Kidney epithelial cell (primary cell): ENCODE data around the gene ITGA3. TPM values are rescaled to one million over a fixed set of nuclear protein-coding genes. Genes with fewer than 3 reads are reported as not detected.

Experiments used
- DNase-seq: peaks from one replicate; pipeline ENCODE4 v3.0.0-alpha.2; 2010; ENCODE audit warnings: low read depth
- H3K27me3 ChIP-seq: 2 replicates; pipeline ENCODE4 v1.6.0; 2011; ENCODE audit warnings: low read length; ENCODE audit not compliant: control insufficient read depth, insufficient read depth
- H3K36me3 ChIP-seq: 2 replicates; pipeline ENCODE4 v1.5.1; 2011; ENCODE audit warnings: low read length; ENCODE audit not compliant: control insufficient read depth, insufficient read depth
- H3K4me3 ChIP-seq: 2 replicates; pipeline ENCODE4 v1.5.1; 2011; ENCODE audit warnings: low read depth, mild to moderate bottlenecking, control low read depth, low read length
- total RNA-seq: library from RNA; depleted of rRNA; stranded (reverse); fragments of >200 nt; gene quantifications from 2 replicates; pipeline ENCODE4 v1.2.3, GENCODE V29; 2015
- TF ChIP-seq, protein P1 (sequence below): IDR thresholded peaks from 2 replicates; pipeline ENCODE4 v1.5.1; 2011; ENCODE audit warnings: mild to moderate bottlenecking, moderate library complexity, low read length, control low read depth, inconsistent platforms; ENCODE audit not compliant: insufficient read depth, poor library complexity, severe bottlenecking

Gene ITGA3
- total RNA-seq, 1 donor from 2014 or later: 1,029 TPM

DNA sequence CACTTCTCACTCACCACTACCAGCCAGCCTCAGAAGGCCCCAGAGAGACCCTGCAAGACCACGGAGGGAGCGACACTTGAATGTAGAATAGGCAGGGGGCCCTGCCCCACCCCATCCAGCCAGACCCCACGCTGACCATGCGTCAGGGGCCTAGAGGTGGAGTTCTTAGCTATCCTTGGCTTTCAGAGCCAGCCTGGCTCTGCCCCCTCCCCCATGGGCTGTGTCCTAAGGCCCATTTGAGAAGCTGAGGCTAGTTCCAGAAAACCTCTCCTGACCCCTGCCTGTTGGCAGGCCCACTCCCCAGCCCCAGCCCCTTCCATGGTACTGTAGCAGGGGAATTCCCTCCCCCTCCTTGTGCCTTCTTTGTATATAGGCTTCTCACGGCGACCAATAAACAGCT, 34.2 kb downstream of the ITGA3 start:
- no peak for DNase-seq
- Histone ChIP-seq H3K27me3 (no peaks in the 10 kb centered on the region), H3K36me3 (peaks cover 18% of the 10 kb centered on the region), H3K4me3 (no peak overlapping the region)
- TF ChIP-seq, protein P1, sequence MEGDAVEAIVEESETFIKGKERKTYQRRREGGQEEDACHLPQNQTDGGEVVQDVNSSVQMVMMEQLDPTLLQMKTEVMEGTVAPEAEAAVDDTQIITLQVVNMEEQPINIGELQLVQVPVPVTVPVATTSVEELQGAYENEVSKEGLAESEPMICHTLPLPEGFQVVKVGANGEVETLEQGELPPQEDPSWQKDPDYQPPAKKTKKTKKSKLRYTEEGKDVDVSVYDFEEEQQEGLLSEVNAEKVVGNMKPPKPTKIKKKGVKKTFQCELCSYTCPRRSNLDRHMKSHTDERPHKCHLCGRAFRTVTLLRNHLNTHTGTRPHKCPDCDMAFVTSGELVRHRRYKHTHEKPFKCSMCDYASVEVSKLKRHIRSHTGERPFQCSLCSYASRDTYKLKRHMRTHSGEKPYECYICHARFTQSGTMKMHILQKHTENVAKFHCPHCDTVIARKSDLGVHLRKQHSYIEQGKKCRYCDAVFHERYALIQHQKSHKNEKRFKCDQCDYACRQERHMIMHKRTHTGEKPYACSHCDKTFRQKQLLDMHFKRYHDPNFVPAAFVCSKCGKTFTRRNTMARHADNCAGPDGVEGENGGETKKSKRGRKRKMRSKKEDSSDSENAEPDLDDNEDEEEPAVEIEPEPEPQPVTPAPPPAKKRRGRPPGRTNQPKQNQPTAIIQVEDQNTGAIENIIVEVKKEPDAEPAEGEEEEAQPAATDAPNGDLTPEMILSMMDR: no peak

DNA sequence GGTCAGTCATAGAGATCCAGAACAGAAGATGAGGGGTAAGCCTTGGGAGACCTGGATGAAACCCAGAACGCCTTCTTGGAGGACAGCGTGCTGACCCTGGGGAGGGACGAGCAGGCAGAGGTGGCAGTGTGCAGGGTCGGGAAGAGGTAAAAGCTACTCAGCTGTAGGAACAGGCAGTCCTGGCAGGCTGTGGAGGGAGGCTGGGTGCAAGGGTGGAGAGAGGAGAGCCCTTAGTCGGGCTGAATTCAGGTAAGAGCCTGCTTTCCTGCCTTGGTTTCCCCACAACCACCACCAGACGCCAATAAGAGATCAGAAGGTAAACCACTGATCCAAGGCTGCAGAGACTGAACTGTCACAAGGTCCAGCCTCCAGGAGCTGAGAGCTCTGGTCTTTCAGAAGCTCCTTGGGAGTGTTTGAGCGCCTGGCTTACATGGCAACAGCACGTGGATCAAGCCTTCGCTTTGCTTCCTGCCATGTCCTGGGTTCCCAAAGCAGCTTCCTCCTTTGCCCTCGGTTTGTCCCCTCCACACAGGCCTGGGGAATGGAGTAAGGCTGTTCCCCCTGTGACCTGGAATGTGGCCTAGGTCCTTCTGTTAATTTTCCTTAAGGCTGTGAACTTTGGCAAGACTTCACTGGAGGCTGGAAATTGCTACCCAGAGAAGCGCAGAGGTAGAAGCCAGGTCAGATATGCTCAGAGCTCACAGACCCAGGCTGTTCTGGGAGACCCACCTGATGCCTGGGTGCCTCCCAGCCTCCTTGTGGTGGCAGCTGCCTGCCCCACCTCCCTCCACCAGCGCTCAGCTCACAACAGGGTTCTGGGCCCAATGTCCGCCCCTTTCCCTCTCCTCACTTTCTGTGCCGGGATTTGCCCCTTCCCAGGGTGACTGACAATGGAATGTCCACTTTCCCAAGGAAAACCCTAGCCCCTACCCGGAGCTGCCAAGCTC, 35.3 kb downstream of the ITGA3 start:
- Histone ChIP-seq H3K27me3 (no peaks in the 10 kb centered on the region), H3K4me3 (no peak overlapping the region), H3K36me3 (peaks cover 18% of the 10 kb centered on the region)
- DNase-seq: no peak
- TF ChIP-seq, protein P1: no peak

DNA sequence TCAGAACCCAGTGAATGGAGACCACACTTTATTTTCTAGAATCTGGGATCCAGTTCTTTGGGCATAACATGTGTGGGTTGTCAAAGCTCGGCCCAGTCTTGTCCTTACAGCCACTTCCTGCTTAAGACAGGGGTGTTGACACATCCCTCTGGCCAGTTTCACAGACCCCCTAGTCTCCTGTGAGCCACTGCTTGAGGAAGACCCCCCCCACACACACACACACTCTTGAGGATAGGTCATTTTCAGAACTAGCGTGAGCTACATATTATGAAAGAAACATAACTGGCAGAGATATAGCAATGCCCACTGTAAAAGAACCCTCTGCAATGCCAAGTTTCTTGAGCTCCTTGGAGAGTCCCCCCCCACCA, 36.0 kb downstream of the ITGA3 start:
- H3K4me3 ChIP-seq: no peak overlapping the region
- TF ChIP-seq, protein P1: no peak

DNA sequence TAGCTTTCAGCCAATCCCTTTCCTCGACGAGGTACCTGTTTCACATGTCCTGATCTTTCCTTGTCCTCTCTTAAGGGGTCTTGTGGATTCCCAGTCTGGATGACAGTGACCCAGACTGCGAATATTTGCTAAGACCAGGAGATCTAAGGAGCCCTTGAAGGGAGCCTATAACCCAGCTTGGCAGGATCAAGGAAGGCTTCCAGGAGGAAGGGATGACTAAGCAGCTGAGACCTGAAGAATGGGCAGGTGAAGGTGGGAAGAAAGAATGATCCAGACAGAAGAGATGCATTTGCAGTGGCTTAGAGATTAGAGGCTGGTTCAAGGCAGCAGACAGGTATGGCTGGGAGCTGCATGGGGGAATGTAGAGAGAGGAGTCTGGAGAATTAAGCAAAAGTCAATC, 37.3 kb downstream of the ITGA3 start:
- no peak for DNase-seq
- TF ChIP-seq, protein P1: no peak
- H3K4me3 ChIP-seq: no peak overlapping the region

More for the DNA sequence above, 36.0 kb downstream of the ITGA3 start:
- H3K27me3 ChIP-seq: no peaks in the 10 kb centered on the region
- peaks cover 18% of the 10 kb centered on the region for H3K36me3 ChIP-seq
- no peak for DNase-seq

DNA sequence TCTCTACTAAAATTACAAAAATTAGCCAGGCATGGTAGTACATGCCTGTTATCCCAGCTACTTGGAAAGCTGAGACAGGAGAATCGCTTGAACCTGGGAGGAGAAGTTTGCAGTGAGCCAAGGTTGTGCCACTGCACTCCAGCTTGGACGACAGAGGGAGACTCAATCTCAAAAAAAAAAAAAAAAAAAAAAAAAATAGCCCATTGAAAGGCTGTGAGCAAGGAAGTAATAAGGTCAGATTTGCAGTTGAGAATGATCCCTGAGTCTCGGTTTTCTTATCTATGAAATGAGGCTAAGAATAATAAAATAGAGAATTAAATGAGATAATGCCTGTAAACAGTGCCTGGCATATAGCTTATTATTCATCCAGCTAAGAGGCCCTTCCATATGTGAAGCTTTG, 37.9 kb downstream of the ITGA3 start:
- TF ChIP-seq, protein P1: no peak
- Histone ChIP-seq H3K36me3 (peaks cover 8% of the 10 kb centered on the region), H3K4me3 (no peak overlapping the region), H3K27me3 (no peaks in the 10 kb centered on the region)
- DNase-seq: no peak

More for the DNA sequence above, 37.3 kb downstream of the ITGA3 start:
- no peaks in the 10 kb centered on the region for H3K27me3 ChIP-seq
- H3K36me3 ChIP-seq: peaks cover 11% of the 10 kb centered on the region
